IPS-20b (cell line): ENCODE data around the gene PCK1.

Experiments
- H3K27ac ChIP-seq: one replicate; pipeline ENCODE4 v1.5.1; 2013; ENCODE audit warnings: low read length
- H3K27me3 ChIP-seq: 2 replicates; pipeline ENCODE4 v1.6.1; 2013; ENCODE audit warnings: mild to moderate bottlenecking, low read length, inconsistent platforms; ENCODE audit not compliant: insufficient read depth
- H3K36me3 ChIP-seq: 2 replicates; pipeline ENCODE4 v1.6.1; 2013; ENCODE audit warnings: low read depth, mild to moderate bottlenecking, inconsistent platforms, low read length, moderate library complexity; ENCODE audit not compliant: insufficient read depth
- H3K4me1 ChIP-seq: 2 replicates; pipeline ENCODE4 v1.6.1; 2013; ENCODE audit warnings: mild to moderate bottlenecking, control low read depth, inconsistent platforms, low read length, moderate library complexity; ENCODE audit not compliant: insufficient read depth
- H3K4me3 ChIP-seq: 2 replicates; pipeline ENCODE4 v1.5.1; 2013; ENCODE audit warnings: mild to moderate bottlenecking, low read length, inconsistent platforms
- H3K9ac ChIP-seq: 2 replicates; pipeline ENCODE4 v1.6.1; 2013; ENCODE audit warnings: low read depth, mild to moderate bottlenecking, inconsistent platforms, low read length, moderate library complexity
- H3K9me3 ChIP-seq: 2 replicates; pipeline ENCODE4 v1.6.1; 2013; ENCODE audit warnings: mild to moderate bottlenecking, low read depth, low read length, inconsistent platforms; ENCODE audit not compliant: insufficient read depth

PCK1 gene

DNA sequence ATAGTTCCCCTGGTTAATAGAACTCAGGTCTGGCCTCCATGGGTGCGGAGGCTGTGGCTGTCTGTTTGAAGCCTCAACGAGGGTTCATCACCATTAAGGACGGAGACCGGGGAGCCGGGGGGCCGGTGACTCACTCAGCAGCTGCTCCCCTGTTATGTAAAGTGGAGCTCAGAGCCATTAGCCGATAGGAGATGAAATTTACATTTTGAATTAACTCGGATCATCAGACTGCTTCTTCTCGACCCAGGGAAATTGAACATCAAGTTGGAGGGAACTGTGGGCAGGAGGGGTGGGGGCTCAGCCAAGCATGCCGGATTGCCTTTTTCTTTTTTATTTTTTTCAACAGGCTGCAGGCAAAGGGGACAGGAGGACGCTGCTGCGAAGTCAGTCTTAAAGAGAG, 12.3 kb downstream of the PCK1 start:
- Histone ChIP-seq H3K27ac (no peak overlapping the region), H3K9me3 (no peaks in the 10 kb centered on the region), H3K36me3 (no peaks in the 10 kb centered on the region), H3K4me3 (peak overlapping the region; percentile 19; the same call in 1 of the 2 replicates), H3K9ac (no peak overlapping the region), H3K4me1 (peaks cover 6% of the 10 kb centered on the region; the same call in 1 of the 2 replicates), H3K27me3 (peaks cover 8% of the 10 kb centered on the region; the same call in 1 of the 2 replicates)

DNA sequence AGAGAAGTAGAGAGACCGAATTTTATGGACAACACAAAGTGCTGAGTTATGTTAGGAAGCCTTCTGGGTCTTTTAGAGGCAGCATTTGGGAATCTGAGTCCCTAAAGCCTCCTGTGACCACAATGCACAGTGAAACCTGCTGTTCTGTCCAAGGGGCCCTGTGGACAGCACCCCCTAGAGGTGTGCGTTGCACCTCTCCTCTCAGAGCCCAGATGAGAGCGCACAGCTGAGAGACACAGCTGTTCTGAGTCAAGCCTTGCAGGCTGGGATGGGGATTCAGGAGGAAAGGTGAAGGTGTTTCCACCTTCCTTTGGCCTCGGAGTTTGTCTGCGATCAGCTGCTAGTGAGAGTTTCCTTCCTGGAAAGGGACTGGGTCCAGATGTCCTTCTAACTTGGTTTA, 13.0 kb downstream of the PCK1 start:
- Histone ChIP-seq H3K9ac (no peak overlapping the region), H3K27ac (no peak overlapping the region), H3K27me3 (peaks cover 8% of the 10 kb centered on the region; the same call in 1 of the 2 replicates), H3K4me3 (no peak overlapping the region), H3K4me1 (peaks cover 6% of the 10 kb centered on the region; the same call in 1 of the 2 replicates), H3K9me3 (no peaks in the 10 kb centered on the region), H3K36me3 (no peaks in the 10 kb centered on the region)

DNA sequence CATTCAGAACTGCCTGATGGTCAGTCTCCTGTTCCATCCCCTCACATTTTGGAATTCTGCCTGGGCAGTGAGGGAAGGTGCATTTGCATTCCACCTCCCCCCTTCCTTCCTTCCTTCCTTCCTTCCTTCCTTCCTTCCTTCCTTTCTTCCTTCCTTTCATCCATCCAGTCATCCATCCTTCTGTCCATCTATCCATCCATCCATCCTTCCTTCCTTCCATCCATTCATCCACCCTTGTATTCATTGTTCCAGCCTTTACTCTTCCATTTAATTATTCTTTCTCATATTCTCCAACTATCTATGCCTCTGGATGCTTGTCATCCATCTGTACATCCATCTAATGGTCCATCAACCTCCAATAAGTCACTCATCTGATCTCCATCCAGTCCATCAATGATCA, 14.0 kb downstream of the PCK1 start:
- no peak overlapping the region for H3K9ac ChIP-seq
- no peak overlapping the region for H3K4me3 ChIP-seq
- peaks cover 6% of the 10 kb centered on the region; the same call in 1 of the 2 replicates for H3K4me1 ChIP-seq
- H3K36me3 ChIP-seq: no peaks in the 10 kb centered on the region
- no peaks in the 10 kb centered on the region for H3K9me3 ChIP-seq
- no peak overlapping the region for H3K27ac ChIP-seq
- H3K27me3 ChIP-seq: peaks cover 8% of the 10 kb centered on the region; the same call in 1 of the 2 replicates

DNA sequence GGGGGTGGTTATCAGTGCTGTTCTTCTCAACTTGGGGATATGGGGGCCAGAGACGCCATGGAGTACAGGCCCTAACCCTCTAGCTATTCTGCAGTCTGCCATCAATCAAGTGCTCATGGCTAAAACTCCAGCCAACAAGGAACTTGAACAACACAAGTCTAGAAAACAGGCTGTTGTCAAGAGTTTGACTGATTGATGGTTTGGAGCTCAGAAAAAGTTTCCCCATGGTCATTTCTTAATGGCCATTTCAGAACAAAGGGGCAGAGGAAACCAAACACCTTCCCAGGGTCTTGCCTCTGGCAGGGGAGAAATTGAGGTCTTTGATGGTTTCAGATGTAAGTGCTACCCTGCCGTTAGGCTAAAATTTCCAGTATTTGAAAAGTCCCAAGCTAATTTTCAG, 15.1 kb downstream of the PCK1 start:
- Histone ChIP-seq H3K27me3 (peaks cover 8% of the 10 kb centered on the region; the same call in 1 of the 2 replicates), H3K9me3 (no peaks in the 10 kb centered on the region), H3K27ac (no peak overlapping the region), H3K36me3 (no peaks in the 10 kb centered on the region), H3K4me1 (peaks cover 6% of the 10 kb centered on the region; the same call in 1 of the 2 replicates), H3K9ac (no peak overlapping the region), H3K4me3 (no peak overlapping the region)

DNA sequence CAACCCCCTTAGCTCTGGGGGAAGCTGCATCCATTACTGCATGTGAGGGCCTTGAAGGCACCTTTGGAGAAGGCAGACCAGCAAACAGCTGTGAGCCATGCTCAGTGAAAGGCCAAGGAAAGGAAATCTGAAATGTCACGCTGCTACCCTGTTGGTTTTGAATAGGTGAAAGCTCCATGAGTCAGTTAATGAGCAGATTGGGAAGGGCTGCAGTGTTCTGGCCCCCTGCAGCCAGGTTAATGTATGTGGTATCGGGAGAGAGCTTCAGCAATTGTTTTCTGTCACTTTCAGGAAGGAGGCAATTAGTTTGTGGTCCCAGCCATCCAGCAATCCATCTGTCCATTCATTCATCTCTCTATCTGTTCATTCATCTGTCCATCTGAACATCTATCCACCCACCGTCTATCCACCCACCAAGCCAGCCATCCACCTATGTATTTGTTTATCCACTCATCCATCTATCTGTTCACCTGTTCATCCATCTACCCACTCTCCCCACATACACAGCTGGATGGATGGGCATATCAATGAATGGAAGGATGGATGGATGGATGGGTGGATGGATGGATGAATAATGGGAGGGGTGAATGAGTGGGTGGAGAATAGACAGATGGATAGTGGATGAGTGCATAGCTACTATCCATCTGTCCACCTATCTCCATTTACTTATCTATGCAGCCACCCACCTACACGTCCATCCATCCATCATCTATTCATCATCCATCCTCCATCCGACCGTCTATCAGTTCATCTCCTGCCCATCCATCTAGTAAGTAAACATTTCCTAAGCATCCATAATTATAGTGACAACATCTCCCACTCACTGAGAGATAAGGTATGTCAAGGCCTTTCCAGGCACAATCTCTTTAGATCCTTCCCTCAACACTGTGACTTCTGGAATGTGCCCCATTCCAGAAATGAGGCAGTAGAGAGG, 16.0 kb downstream of the PCK1 start:
- Histone ChIP-seq H3K36me3 (no peaks in the 10 kb centered on the region), H3K27me3 (peaks cover 8% of the 10 kb centered on the region; the same call in 1 of the 2 replicates), H3K27ac (no peak overlapping the region), H3K9me3 (no peaks in the 10 kb centered on the region), H3K4me1 (peaks cover 6% of the 10 kb centered on the region; the same call in 1 of the 2 replicates), H3K9ac (no peak overlapping the region), H3K4me3 (no peak overlapping the region)

DNA sequence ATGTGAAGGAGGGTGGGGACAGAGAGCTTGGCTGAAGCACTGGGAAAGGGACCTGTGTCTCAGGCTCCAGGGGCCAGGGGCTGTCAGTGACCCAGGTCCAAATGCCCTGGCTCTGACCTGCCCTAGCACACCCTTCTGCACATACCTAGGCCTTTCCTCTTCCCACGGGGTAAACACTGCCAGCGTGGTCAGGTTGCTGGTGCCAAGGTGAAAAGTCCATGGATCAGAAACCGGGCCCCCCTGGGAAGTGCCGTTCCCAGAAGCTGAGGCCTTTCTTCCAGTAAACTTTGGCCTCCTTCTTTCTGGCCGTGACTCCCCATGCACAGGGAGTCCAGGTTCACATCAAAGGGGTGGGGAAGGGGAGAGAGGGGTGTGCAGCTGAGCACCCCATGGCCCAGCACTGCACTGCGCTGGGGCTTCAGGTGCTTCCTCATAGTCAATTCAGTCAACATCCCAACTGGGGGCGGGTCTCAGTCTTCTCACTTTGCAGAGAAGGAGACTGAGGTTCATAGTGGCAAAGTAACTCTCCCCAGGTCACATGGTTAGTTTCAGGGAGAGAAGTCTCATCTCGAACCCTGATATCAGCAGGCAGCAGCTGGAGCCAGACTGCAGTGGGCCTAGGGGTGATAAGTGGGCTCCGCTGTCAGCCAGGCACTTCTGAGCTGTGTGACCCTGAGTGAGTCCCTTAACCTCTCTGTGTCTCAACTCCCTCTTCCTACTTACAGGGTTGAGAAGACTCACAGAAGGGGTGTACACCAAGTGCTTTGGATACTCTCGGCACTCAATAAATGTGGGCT, 17.0 kb downstream of the PCK1 start:
- Histone ChIP-seq H3K9ac (no peak overlapping the region), H3K9me3 (no peaks in the 10 kb centered on the region), H3K4me1 (peaks cover 10% of the 10 kb centered on the region; the same call in 1 of the 2 replicates), H3K27me3 (peaks cover 2% of the 10 kb centered on the region; the same call in 1 of the 2 replicates), H3K36me3 (no peaks in the 10 kb centered on the region), H3K27ac (no peak overlapping the region), H3K4me3 (no peak overlapping the region)

DNA sequence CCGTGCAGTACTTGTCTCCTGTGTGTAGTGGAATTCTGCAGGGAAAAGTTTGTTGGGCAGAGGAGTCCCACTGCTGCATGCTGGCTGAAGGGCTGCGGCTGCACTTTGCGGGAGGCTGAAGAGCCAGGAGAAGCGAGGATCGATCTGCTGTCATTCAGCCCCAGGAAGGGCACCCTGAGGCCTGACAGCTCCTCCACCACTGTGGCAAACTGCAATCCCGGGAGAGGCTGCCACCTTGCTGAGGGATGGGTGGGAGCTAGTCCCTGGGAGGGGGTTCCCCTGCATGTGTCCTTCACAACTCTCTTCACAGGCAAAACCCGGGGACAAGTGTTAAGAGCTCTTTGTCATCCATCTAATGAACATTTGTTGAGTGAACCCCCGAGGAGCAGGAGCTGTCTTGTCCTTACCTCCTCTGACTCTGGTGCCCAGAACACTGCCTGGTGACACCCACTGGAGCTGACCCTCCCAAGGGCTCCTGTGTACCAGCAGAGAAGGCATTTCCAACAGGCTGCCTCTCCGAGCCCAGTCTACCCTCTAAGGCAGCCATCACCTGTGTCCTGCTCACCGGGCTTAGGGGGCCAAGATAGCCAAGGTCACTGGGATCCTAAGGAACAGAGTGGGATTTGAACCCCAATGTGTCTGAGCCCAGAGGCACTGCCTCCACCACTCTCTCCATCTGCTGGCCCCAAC, 17.7 kb downstream of the PCK1 start:
- Histone ChIP-seq H3K9ac (no peak overlapping the region), H3K4me3 (no peak overlapping the region), H3K9me3 (no peaks in the 10 kb centered on the region), H3K4me1 (peaks cover 6% of the 10 kb centered on the region; the same call in 1 of the 2 replicates), H3K27ac (no peak overlapping the region), H3K36me3 (no peaks in the 10 kb centered on the region), H3K27me3 (no peaks in the 10 kb centered on the region)

DNA sequence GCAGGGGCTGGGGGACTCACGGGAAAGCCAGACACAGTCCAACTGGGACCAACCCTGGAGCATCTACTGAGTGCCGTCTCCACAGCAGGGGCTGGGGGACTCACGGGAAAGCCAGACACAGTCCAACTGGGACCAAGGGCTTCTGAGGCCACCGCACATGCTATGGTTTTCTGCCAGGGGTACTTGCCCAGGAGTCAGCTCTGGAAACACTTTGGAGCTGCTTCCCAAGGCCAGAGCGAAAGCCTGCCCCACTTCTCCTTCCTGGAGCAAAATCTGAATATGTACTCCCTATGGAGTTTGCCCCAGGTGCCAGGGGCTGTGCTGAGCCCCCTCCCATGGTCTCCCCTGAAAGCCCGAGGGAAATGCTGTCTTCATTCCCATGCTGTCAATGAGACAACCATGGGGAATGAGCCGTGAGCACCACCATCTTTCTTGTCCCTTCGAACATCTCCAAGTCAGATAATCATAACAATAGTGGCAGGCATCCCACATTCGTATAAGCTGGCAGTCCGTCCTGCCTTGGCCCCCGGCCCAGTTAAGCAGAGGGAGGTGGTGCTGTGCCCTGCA, 18.5 kb downstream of the PCK1 start:
- Histone ChIP-seq H3K27me3 (no peaks in the 10 kb centered on the region), H3K9ac (no peak overlapping the region), H3K27ac (no peak overlapping the region)

DNA sequence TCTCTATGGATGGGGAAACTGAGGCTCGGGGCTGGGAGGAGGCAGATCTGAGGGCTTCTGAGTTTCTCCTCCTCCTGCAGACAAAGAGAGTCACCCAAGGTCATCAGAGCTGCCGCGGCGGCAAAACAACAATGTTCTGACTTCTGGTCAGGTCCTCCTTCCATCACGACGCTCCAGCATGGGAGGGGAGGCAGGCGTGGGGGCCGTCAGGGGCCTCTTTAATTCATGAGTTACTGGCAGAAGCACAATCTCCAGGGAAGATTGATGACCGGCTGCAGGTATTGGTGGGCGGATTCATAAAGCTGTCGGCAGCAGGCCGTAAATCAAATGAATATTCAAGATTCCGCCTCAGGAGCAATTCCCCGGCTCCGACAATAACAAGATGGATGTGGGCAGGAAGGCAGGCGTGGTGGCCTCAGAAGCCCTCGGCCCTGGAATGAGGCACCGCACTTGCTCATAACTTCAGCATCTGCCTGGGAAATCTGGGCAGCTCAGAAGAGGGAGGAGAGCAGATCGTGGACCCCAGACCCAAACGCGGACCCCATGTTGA, 19.1 kb downstream of the PCK1 start:
- Histone ChIP-seq H3K9ac (no peak overlapping the region), H3K9me3 (no peaks in the 10 kb centered on the region), H3K4me1 (0 out of 2 replicates have a peak, but pooled peaks cover 4% of the 10 kb centered on the region), H3K27me3 (no peaks in the 10 kb centered on the region), H3K27ac (no peak overlapping the region), H3K4me3 (no peak overlapping the region), H3K36me3 (no peaks in the 10 kb centered on the region)

More for the DNA sequence above, 18.5 kb downstream of the PCK1 start:
- no peaks in the 10 kb centered on the region for H3K36me3 ChIP-seq
- H3K4me3 ChIP-seq: no peak overlapping the region
- H3K9me3 ChIP-seq: no peaks in the 10 kb centered on the region
- 0 out of 2 replicates have a peak, but pooled peaks cover 4% of the 10 kb centered on the region for H3K4me1 ChIP-seq

DNA sequence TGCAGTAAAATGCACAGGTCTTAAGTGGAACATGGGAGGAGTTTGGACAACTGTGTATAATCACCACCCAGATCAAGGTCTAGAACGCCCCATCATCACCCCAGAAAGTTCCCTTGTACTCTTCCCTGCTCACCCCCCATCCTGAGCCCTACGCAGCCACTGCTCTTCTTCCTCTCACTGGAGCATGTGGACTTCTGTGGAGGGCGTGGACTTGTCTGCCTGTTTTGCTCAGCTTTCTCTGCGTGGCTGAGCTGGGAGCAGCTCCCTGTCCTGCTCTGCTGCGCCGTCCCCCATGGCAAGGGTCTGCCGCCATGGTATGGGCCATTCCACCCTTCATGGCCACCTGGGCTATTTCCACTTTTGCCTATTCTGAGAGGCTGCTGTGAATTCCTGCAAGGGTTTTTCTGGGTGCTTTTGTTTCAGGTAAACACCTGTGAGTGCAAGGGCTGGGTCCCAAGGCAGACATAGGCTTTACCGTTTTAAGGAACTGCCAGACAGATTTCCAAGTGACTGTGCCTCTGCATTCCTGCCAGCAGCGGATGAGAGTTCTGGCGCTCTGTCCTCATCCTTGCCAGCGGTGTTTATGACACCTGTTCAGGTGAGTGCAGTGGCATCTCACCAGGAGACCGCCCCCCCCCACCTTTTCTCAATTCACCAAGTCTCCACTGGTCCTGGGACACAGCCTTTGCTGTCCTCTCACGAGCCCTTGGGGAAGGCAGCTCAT, 19.7 kb downstream of the PCK1 start:
- no peaks in the 10 kb centered on the region for H3K27me3 ChIP-seq
- no peak overlapping the region for H3K9ac ChIP-seq
- no peaks in the 10 kb centered on the region for H3K36me3 ChIP-seq
- H3K4me3 ChIP-seq: no peak overlapping the region
- H3K4me1 ChIP-seq: 0 out of 2 replicates have a peak, but pooled peaks cover 4% of the 10 kb centered on the region
- H3K27ac ChIP-seq: no peak overlapping the region
- no peaks in the 10 kb centered on the region for H3K9me3 ChIP-seq
